GM19238 (cell line): ENCODE measurements around the gene KRTAP21-3.
"Not testable (repeated sequence)": the region's sequence is repeated elsewhere in the genome, so short reads cannot be mapped to it uniquely, and the experiment has no call there.

Source experiments
- DNase-seq: peaks from one replicate; pipeline ENCODE4 v3.0.0; 2011; ENCODE audit warnings: low spot score; ENCODE audit not compliant: insufficient read length

The KRTAP21-3 gene

GRCh38 chr21:30718239-30718909 lies at the start of gene KRTAP21-3:
TSS of gene KRTAP21-3 (minus strand) at chr21:30718777. CDS start at chr21:30718759, 18 bp downstream.
- DNase-seq = no peak

GRCh38 chr21:30760776-30761175 lies 42.2 kb upstream of the KRTAP21-3 start:
- no peak for DNase-seq

- DNase-seq = no peak
Measured at GRCh38 chr21:30758306-30758705, 39.7 kb upstream of the KRTAP21-3 start.

- DNase-seq = not testable (repeated sequence)
Measured at GRCh38 chr21:30755328-30755727, 36.8 kb upstream of the KRTAP21-3 start, which contains the start of gene KRTAP21-1. TSS of gene KRTAP21-1 (minus strand) at chr21:30755428. CDS start at chr21:30755378, 50 bp downstream.

GRCh38 chr21:30747159-30747558 lies 28.6 kb upstream of the KRTAP21-3 start, which contains the start of gene KRTAP21-2:
TSS of gene KRTAP21-2 (minus strand) at chr21:30747259. CDS start at chr21:30747202, 57 bp downstream.
- DNase-seq = no peak

- no peak for DNase-seq
Measured at GRCh38 chr21:30740462-30740861, 21.9 kb upstream of the KRTAP21-3 start.

GRCh38 chr21:30733026-30733425 lies 14.4 kb upstream of the KRTAP21-3 start:
- no peak for DNase-seq

GRCh38 chr21:30726726-30727125 lies 8.1 kb upstream of the KRTAP21-3 start:
- DNase-seq = no peak

GRCh38 chr21:30719401-30719800 lies 824 bp upstream of the KRTAP21-3 start:
- no peak for DNase-seq

- no peak for DNase-seq
Measured at GRCh38 chr21:30717105-30717504, 1.5 kb downstream of the KRTAP21-3 start.

GRCh38 chr21:30714946-30715345 lies 3.6 kb downstream of the KRTAP21-3 start:
- DNase-seq = no peak

- DNase-seq = no peak
Measured at GRCh38 chr21:30714456-30714855, 4.1 kb downstream of the KRTAP21-3 start.

GRCh38 chr21:30713766-30714165 lies 4.8 kb downstream of the KRTAP21-3 start:
- DNase-seq = no peak

- no peak for DNase-seq
Measured at GRCh38 chr21:30710499-30710898, 8.1 kb downstream of the KRTAP21-3 start.

GRCh38 chr21:30707409-30707808 lies 11.2 kb downstream of the KRTAP21-3 start:
- no peak for DNase-seq

- DNase-seq = no peak
Measured at GRCh38 chr21:30695956-30696355, 22.6 kb downstream of the KRTAP21-3 start.

GRCh38 chr21:30689822-30690221 lies 28.8 kb downstream of the KRTAP21-3 start:
- DNase-seq = no peak

- no peak for DNase-seq
Measured at GRCh38 chr21:30684506-30684905, 34.1 kb downstream of the KRTAP21-3 start.

- DNase-seq = no peak
Measured at GRCh38 chr21:30680586-30680985, 38.0 kb downstream of the KRTAP21-3 start.

GRCh38 chr21:30676737-30677136 lies 41.8 kb downstream of the KRTAP21-3 start:
- DNase-seq = no peak

GRCh38 chr21:30674312-30674711 lies 44.3 kb downstream of the KRTAP21-3 start:
- DNase-seq = no peak

- DNase-seq = no peak
Measured at GRCh38 chr21:30672985-30673650, 45.5 kb downstream of the KRTAP21-3 start.

- DNase-seq = no peak
Measured at GRCh38 chr21:30668776-30669175, 49.8 kb downstream of the KRTAP21-3 start.
